Suprapubic skin (tissue), 4 donors: Measurements from ENCODE around the gene SENP7.

Source experiments
- EP300 ChIP-seq: sonication (generic); formaldehyde crosslinking; IDR thresholded peaks from one replicate; pipeline ENCODE4 v1.6.1; 2017; ENCODE audit warnings: antibody characterized with exemption
- POLR2A ChIP-seq, 2 donors: fragments of 450-650 bp; IDR thresholded peaks; one replicate each; pipeline ENCODE4 v1.6.1; 2017; ENCODE audit warnings: antibody characterized with exemption in 2 of 2, mild to moderate bottlenecking in 2 of 2, moderate library complexity in 2 of 2
- POLR2AphosphoS5 ChIP-seq, 3 donors: sonication (generic); formaldehyde crosslinking; IDR thresholded peaks; one replicate each; pipeline ENCODE4 v1.6.1; 2017; ENCODE audit warnings: antibody characterized with exemption in 3 of 3
- TF ChIP-seq, protein P1 (sequence below), 2 donors: fragments of 200-600 bp in 1 of 2; fragments of 450-650 bp in 1 of 2; sonication (generic) in 1 of 2; IDR thresholded peaks; one replicate each; pipeline ENCODE4 v1.5.1; 2016 to 2019; ENCODE audit warnings: antibody characterized with exemption in 2 of 2, mild to moderate bottlenecking in 1 of 2, moderate library complexity in 1 of 2

DNA sequence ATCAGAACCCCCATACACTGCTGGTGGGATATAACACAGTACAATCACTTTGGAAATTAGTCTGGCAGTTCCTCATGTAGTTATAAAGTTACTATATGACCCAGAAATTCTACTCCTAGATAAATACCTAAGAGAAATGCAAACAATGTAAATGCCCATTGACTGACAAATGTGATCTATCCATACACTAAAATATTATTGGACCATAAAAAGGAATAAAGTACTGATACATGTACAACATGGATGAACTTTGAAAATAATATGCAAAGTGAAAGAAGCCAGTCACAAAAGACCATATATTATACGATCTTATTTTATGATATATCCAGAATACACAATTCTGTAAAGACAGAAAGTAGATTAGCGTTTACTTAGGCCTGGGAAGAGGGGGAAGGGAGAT, 200.5 kb downstream of the SENP7 start:
- no peak for TF ChIP-seq EP300
- TF ChIP-seq, protein P1, sequence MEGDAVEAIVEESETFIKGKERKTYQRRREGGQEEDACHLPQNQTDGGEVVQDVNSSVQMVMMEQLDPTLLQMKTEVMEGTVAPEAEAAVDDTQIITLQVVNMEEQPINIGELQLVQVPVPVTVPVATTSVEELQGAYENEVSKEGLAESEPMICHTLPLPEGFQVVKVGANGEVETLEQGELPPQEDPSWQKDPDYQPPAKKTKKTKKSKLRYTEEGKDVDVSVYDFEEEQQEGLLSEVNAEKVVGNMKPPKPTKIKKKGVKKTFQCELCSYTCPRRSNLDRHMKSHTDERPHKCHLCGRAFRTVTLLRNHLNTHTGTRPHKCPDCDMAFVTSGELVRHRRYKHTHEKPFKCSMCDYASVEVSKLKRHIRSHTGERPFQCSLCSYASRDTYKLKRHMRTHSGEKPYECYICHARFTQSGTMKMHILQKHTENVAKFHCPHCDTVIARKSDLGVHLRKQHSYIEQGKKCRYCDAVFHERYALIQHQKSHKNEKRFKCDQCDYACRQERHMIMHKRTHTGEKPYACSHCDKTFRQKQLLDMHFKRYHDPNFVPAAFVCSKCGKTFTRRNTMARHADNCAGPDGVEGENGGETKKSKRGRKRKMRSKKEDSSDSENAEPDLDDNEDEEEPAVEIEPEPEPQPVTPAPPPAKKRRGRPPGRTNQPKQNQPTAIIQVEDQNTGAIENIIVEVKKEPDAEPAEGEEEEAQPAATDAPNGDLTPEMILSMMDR (IDR thresholded peaks at IDR 0.05), result no peak
- TF ChIP-seq POLR2A (IDR thresholded peaks at IDR 0.05), result no peak
- no peak for TF ChIP-seq POLR2AphosphoS5 (IDR thresholded peaks at IDR 0.05)
